Stimulated activated naive CD4-positive, alpha-beta T cell (primary cell): ENCODE measurements around the gene R3HDM1.
A peak's percentile ranks its signal among the peaks of the same experiment; 100 is the strongest.
"Not testable (repeated sequence)": the region's sequence is repeated elsewhere in the genome, so short reads cannot be mapped to it uniquely, and the experiment has no call there.

ENCODE experiments used
- DNase-seq, 6 experiments: peaks; one replicate each; lab custom pipeline; 2025; lab: John Stamatoyannopoulos, UW

Gene R3HDM1

DNA sequence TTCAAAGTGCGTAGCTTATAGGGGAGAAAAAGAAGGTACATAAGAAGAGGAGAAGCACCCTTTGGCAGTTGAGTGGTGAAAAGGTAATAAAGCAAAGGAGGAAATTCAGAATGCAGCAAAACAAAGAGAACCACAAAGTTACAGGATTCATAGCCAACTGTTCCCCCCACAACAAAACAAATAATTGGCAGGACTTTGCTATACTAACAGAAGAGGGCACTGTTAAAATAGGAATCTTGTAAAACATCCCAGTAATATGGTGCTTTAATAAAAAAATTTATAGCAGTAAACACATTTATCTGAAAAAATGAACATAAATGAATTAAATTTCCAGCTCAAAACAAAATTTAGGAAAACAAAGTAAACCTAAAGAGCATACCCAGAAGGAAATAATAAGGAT is 42.3 kb downstream of the R3HDM1 start:
- DNase-seq = no peak

DNA sequence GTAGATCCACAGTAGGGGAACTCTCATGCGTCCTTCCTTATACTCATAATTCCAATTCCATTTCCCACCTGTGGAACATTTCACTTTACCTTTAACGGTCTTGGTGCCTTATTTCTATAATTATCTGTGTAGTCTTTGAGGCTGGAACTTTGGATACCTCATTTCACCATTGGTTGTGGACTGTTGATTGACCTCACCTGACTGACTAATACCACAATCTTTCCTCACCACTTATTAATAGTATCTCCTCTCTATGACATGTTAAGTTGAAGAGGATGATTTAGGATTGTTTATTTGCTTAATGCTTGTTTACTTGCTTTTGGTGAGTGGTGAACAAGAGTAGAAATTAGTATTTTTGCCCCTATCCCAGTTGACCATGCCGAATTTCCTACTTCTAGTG is 50.0 kb downstream of the R3HDM1 start:
- DNase-seq = no peak

DNA sequence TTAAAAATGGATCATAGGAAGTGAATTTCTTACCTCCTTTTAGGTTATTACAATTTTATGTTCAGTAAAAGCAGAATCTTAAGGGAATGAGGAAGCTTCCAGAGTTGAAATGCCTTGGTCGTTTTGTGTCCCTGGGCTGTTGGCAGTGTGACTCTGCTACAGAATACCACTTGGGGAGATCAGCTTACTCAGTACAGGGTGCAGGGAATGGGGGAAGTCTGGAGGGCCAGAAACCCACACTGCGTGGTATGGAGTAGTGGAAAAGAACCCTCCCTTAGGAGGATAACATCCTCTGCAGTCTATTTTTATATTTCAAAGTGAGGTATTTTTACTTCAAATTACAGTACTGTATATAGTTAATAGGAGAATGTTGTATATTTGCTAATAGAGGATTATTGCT is 51.1 kb downstream of the R3HDM1 start:
- DNase-seq = no peak

DNA sequence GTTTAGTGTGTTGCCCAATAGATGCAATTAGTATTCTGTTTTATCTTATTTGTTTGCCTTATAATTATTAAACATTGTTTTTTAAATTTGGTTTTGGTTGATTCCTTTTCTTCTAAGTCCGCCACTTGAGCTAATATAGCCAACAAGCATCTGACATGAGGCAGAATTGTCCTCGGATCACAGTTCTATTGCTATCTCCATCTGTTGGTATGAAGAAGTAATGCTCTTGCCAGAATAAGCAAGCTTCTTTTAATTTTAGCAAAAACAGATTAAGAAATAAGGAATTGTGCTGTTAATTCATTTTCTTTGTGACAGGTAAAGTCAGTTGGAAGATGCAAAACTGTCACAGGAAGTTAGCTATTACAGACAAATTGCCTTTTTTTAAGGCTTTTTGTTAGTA is 54.3 kb downstream of the R3HDM1 start:
- DNase-seq = no peak

DNA sequence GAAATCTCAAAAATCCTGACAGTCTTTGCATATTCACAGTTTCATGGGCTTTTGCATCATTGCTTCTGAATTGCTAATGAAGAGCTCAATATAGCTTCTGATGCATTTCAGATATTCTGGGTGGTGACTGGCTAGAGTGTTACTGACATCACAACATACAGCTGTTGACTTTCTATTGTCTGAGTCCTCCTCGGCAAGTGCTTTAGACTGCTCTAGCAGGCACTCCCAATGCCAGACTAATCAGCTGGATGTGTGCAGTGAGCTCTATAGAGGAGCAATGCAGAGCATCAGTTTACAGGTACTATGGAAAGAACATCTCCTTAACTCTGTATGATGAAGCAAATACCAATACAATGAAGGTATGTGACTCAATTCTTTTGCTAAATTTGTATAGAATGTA is 54.9 kb downstream of the R3HDM1 start:
- DNase-seq = no peak

DNA sequence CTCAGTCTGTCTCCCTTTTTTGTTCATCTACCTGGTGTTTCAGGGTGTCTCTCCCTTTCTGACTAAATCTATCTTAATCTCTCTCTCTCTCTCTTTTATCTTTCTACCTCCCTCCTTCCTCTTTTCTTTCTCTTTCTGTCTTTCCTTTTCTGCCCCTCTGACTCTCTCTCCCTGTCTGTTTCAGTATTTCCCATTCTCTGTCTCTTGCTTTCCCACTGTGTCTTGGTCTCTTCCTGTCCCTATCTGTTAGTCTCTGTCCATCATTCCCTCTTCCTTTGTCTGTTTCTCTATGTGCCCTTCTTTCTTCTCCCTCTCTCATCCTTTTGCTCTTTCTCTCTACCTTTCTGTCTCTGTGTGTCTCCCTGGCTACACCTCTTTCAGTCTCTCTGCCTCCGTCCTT is 56.7 kb downstream of the R3HDM1 start:
- no peak for DNase-seq

DNA sequence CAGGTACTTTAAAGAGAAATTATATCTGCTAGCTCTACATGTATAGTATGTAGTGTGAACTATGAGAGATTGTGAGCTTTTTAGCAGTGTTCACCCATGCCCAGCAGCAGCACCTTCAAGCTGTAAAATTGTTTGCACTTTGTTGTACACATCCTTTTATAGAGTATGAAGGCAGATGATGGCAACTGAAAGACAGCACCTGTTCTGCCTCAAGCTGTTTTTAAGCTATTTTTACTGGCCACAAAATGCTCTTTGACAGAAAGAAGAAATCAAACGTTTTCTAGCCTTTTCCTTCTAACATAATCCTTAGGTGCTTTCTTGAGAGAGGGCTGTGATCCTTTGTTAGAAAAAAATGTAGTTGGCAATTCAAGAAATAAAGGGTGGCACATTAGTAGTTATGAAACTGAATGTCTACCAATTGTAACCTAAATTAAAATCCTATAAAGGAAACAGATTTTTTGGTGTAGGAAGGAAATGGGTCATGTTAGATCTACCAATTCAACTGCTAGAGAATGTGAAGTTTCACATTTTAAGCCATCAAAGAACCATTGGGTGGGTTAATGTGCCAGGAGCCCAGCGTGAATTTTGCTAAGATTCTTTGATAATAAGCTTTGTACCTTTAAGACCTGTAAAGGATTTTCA is 59.5 kb downstream of the R3HDM1 start:
- DNase-seq = peak in 3 of 6 experiments; percentile 34 to 50 (median 47)

DNA sequence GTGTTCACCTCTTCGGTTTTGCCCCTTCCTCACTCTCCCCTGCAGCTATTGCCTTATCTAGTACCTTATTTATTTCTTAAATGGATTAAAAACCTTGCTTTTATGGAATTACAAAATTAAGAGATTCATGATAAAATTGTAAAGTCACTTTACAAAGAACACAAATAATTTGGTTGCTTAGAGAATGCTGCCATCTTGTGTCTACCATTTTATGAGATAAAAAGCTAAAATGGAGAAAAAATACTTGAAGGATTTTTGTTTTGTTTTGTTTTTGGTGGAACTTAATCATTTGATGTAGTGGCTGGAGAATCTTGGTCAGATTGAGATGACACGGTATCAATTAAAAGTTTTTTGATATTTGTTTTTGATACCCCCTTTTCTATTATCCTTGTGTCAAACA is 69.6 kb downstream of the R3HDM1 start:
- peak in 2 of 6 experiments; percentile 9 to 10 for DNase-seq

DNA sequence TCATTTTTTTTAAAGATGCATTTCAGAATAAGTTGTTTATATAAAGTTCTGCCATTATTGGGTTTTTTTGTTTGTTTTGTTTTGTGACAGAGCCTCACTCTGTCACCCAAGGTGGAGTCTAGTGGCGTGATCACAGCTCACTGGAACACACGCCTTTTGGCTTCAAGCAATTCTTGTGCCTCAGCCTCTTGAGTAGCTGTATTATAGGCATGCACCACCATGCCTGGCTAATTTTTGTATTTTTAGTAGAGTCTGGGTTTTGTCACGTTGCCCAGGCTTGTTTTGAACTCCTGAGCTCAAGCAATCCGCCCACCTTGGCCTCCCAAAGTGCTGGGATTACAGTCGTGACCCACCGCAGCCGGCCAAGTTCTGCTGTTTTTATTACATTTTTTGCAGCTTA is 72.3 kb downstream of the R3HDM1 start:
- DNase-seq = no peak

DNA sequence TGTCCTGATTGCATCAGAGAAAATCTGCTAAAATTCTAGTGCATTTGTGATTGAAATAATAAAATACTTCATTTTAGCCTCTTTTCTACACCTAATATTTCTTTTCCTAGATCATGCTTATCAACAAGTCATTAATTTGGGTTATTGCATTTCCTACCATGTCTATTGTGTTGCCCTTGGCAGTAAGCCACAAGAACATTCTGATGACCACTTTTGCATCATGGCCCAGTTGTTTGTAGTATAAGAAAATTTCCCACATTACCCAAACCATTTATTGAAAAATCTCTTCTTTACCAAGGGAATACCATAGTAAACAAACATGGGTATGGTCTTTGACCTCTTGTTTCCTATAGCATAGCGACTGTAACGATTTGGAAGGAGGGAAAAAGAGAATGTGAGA is 76.3 kb downstream of the R3HDM1 start:
- DNase-seq = no peak

DNA sequence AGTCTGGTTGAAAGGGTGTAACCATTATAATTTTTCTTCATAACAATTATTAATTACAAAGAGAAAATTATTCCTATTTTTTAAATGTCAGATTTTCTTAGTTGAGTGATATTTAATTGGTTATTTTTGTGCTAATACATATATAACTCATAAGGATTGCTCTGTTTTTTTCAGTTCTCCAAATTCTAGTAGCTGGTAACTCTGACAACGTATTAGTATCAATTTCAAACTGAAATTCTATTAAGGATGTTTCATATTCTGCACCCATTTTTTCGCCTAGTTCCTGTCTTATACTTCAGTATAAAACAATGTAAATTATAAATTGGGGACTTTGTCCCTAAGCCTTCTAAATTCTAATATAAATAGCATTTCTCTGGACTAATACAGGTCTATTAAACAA is 81.0 kb downstream of the R3HDM1 start:
- no peak for DNase-seq

DNA sequence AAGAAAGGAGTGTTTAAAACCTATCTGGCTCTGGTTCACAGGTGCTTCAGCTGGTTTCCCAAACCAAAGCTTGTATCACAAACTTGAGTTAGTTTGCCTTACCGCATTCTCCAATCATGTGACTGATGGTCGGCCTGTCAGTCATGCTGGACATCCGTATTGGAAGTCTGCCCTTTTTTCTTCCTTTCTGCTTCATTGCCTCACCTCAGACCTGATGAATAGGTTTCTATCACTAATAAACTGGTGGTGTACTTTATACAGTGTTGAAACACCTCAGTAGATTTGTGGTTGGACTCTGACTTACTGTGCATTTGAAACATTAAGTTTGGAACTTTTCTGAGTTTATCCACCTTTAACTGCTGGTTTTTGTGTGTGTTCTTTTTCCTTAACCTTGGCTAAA is 84.1 kb downstream of the R3HDM1 start:
- DNase-seq = no peak

DNA sequence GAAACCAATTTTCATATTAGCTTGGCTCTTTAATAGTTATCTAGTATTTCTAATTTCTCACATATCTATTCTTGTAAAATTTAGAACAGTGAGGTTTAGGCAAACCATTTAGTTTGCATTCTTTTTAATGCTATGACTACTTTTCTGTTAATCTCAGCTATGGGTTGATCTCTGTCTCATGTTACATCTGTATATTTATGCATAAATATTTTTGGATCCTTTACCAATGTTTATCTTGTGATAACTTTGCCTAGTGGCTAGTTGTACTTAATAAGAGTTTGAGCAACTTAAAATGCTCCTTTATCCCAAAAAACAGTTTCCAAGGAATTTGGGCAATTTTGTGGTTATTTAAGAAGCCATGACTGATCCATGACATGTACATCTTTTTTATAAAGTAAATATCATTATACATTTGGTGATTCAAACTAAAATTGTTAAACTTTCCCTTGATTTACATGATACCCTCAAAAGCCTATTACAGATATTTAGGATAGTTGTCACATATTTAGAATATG is 86.3 kb downstream of the R3HDM1 start:
- no peak for DNase-seq

DNA sequence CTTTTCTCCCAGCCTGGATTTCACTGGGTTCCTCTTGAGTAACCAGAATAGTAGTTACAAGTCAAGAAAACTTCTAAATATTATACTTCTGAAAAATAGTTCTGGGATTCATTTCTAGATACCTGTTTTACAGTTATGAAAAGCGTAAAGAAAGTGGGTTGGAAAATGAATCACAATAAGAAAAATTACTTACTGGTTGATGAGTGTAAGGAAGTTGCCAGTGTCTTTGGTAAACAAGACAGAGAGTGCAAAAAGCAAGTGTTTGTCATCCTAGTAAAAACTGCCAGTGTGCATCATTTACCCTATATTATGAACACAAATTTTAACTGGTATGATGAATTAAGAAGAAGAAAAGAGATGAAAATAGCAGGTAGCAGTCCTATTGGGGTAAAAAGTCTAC is 88.9 kb downstream of the R3HDM1 start:
- no peak for DNase-seq

DNA sequence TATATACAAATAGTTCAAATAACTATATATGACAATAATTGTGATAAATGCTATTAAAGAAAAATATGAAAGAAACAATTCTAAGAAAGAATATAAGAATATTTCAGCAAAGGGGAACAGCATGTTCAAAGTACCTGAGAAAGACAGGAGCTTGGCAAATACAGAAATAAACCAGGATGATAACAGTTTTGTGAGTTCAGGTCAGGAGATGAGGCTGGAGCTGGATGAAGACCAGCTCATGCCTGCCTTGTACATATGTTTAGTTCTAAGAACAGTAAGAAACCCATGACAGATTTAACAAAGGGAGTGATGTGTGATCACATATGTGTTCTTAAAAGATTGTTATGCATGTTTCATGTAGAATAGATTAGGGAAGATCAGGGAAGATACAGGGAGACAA is 98.2 kb downstream of the R3HDM1 start:
- DNase-seq = no peak

DNA sequence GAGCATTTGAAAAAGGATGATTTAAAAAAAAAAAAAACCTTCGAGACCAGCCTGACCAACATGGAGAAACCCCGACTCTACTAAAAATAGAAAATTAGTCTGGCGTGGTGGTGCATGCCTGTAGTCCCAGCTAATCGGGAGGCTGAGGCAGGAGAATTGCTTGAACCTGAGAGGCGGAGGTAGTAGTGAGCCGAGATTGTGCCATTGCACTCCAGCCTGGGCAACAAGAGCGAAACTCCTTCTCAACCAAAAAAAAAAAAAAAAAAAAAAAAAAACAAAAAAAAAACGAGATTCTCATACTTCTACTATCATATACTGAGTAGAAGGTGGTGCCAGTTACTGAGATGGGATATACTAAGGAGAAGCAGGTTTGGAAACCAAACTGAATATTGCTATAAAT is 98.8 kb downstream of the R3HDM1 start:
- DNase-seq = not testable (repeated sequence)

DNA sequence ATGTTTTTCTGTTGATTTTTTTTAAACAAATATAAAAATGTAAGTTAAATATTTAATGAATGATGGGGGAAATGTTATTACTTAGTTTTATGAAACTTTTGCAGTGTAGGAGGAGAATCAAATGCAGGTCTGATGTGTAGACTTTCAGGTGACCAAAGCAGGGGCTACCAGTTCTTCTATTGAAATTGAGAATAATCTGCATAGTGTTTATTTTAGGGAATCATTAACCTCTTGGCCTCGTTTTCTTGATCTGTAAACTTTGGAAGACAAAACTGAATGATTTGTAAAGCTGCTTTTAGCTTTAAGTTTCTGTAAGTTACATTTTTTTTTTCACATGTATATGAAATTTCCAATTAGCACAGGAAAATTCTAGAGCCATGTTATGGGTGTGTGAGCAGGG is 99.2 kb downstream of the R3HDM1 start:
- no peak for DNase-seq

DNA sequence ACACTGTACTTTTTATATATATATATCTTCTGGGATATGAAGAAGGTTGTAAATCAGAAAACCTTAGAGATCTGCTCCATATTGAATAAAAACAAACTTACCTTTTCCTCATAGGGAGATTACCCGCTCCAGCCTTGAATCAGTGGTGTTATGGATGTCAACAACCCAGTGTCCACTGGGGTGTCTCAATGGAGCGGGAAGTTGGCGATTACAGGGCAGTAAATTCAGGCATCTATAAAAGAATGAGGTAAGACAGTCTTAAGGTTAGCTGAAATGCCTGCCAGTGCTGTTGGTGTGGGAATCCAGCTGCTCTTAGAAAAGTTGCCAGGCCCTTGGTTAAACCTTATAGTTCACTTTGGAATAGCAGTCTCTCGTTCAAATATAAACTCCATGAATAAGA is 102.3 kb downstream of the R3HDM1 start:
- DNase-seq = no peak

DNA sequence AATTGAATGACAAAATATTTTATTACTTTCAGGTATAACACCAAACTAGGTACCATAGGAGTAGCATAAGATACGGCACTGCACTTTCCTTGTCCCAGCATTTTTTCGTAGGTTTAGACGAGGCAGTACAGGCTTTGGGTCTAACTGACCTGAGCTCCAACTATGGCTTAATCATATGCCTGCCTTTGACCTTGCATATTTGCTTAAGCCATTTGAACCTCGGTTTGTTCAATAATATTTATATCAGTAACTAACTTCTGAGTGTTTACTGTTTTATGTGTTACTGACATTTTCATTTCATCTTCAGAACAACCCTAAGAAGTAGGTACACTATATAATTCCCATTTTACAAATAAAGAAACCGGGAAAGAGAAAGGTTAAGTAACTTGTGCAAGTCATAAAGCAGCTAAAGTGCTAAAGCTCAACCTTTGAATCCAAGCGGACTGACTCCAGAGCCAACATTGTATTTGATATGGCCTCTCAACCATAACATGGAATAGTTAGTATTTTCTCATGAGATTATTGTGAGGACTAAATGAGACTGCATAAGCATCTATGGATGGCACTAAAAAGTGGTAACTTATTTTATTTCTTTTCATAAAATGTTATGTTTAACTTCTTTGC is 104.0 kb downstream of the R3HDM1 start:
- no peak for DNase-seq

DNA sequence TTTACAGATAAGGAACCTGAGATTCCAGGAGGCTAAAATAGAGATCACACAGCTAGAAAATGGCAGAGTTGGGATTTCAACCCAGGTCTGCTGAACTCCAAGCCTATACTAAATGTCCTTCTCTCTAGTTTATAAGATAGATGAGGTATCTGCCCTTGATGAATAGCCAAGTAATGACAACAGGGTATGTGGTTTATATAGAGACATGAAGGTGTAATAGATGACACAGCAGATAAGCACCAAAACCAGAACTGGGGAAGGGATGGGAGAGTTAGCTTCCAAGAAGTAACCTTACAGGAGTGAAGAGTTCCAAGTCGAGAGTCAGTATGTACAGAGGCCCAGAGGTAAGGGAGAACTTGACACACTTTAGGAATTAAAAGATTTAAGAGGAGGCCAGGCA is 105.7 kb downstream of the R3HDM1 start:
- DNase-seq = no peak

DNA sequence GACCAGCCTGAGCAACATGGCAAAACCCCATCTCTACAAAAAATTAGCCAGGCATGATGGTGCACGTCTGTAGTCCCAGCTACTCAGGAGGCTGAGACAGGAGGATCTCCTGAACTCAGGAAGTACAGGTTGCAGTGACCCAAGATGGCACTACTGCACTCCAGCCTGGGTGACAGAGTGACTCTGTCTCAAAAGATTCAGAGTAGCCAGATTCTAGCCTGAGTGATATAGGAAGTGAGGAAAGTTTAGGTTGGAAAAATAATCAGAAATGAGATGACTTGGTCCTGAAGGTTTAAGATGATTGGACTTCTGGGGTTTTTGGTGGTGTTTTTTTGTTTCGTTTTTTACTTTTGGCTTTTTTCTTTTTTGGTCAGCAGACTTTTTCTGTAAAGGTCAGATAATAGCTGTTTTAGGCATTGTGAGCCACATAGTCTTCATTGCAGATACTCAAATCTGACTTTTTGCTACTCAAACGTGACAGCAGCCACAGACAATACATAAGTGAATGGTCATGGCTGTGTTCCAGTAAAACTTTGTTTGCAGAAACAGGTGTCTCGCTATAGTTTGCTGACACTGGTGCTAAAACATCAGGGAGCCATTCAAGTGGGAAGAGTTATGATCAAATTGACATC is 106.3 kb downstream of the R3HDM1 start:
- DNase-seq = no peak

DNA sequence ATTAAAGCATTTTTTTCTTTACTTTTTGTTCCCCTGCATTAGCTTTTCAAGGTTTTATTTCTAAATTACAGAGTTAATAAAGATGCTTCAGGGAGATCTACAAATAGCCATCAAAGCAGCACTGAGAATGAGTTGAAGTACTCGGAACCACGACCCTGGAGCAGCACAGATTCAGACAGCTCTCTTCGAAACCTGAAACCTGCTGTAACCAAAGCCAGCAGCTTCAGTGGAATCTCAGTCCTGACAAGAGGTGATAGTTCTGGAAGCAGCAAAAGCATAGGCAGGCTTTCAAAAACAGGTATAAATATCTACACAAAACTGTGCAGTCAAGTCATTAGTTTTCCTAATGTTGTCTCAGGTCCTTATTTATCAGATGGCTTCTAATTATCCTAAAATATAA is 107.5 kb downstream of the R3HDM1 start:
- DNase-seq = no peak
